Measurements from ENCODE around the gene MERTK. TPM values are rescaled to one million over a fixed set of nuclear protein-coding genes. Genes with fewer than 3 reads are reported as not detected.

Gene MERTK
- total RNA-seq (2022; extraction: Qiagen RNA extraction), result 1.9 to 3.0 TPM (median 2.0 TPM) in 5 replicates

DNA sequence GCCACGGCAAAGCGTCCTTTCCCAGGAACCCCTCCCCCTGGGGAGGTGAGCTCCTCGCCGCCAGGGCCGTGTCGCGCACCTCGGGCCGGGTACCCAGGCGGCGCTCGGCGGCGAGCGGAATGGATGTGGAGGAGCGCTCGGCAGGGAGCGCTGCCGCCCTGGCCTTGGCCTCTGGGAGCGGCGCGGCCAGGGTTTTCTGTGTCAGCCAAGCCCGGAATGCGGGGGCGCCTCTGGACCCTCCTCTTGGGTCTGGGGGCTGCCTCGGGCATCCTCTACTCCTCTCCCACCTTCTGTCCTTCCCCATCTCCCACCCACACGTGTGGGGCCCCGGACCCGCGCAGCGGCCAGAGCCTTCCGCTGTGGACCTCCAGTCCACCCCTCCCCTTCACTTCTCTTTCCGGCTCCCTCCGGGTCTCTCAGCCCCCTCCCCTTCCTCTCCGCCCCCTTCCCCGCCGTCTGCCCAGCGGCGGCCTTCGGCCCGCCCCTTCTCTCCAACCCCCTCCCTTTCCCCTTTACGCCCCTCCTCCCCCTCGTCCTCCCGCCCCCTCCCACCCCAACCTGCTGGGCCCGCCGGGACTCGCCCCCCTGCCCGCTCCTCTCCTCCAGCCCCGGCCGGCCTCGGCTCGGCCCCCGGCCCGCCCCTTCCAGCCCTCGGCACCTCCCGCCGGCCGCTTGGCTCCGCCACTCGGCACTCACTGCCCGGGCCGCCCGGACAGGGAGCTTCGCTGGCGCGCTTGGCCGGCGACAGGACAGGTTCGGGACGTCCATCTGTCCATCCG is at the start of gene MERTK:
Gene MERTK, plus strand, starts transcription at position 684 of the 779 bp plus-strand sequence. CDS start 129 bp downstream, outside the sequence.

DNA sequence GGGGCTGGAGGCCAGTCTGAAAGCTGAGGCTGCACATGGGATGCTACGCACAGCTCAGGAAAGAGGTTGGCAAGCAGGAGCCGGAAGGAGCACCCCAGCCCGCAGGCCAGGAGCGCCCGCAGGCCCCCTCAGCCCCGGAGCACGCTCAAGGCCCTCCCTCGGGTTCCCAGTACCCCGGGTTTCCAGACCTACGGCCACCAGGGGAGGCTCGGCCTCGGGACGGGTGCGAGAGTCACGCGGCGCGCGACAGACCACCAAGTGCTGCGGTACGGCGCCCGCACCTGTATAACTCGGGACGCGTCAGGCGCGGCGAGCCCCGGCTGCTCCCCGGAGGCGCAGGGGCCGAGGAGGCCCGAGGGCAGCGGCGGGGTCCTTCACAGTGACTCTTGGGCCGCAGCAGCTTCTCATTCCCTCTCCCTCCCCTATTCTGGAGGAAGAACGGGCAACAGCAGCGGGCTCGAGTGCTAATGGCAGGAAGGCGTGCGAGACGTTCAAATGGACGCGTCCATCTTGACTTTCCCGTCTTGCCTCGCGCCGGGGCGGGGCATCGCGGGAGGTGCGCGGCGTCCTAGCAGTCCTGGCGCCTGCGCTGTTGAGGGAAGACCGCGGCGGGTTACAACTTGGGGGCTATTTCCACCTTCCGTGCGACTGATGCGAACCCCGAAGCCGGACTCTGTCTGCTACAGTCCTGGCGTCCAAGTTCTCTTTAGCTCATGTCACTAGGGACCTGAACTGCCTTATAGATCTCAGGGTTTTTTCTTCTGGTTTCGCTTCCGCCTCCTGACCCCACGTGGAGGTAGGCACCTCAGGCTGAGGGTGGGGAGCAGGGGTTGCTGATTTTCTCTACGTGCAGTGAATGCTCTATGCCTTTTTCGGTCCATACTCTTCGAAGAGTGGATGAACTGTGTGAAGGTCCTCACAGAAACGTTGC is 14.5 kb upstream of the MERTK start, which contains the start of gene ANAPC1:
Gene ANAPC1, minus strand, starts transcription at position 533 of the 931 bp plus-strand sequence. CDS start 3,368 bp downstream, outside the sequence.

GRCh38 chr2:112054847-112055729 is 156.7 kb downstream of the MERTK start, which contains the start of gene TMEM87B:
TSS of gene TMEM87B (plus strand) at chr2:112055269. CDS start at chr2:112055592, 323 bp downstream.

Other genes starting within 250 kb of the MERTK start
- gene ANAPC1, start 14.4 kb upstream of the MERTK start, total RNA-seq (2022; extraction: Qiagen RNA extraction), result 20.9 to 34.5 TPM (median 27.9 TPM) in 5 replicates
- gene TMEM87B, start 156.7 kb downstream of the MERTK start, total RNA-seq (2022; extraction: Qiagen RNA extraction), result 11.3 to 16.4 TPM (median 15.3 TPM) in 5 replicates
- 0.13 to 0.73 TPM (median 0.58 TPM) in 5 replicates for gene FBLN7, start 239.8 kb downstream of the MERTK start, total RNA-seq (2022; extraction: Qiagen RNA extraction)